Endothelial cell (in vitro differentiated cells): Measurements from ENCODE around the gene SMCR8. TPM values are rescaled to one million over a fixed set of nuclear protein-coding genes. Genes with fewer than 3 reads are reported as not detected.
A peak's percentile ranks its signal among the peaks of the same experiment; 100 is the strongest.

Experiments
- DNase-seq: peaks from one replicate; pipeline ENCODE4 v3.0.0; 2021; ENCODE audit warnings: low spot score
- H3K27ac Mint-ChIP-seq: one replicate; pipeline ENCODE4 v1.8.0; 2021; ENCODE audit warnings: mixed read lengths, inconsistent platforms; ENCODE audit not compliant: unreplicated experiment
- H3K27me3 Mint-ChIP-seq: one replicate; pipeline ENCODE4 v1.8.0; 2021; ENCODE audit warnings: mild to moderate bottlenecking, moderate library complexity, mixed read lengths, inconsistent platforms; ENCODE audit not compliant: unreplicated experiment
- H3K36me3 Mint-ChIP-seq: one replicate; pipeline ENCODE4 v1.8.0; 2021; ENCODE audit warnings: mild to moderate bottlenecking, low read depth, mixed read lengths, inconsistent platforms; ENCODE audit not compliant: unreplicated experiment
- H3K4me1 Mint-ChIP-seq: one replicate; pipeline ENCODE4 v1.8.0; 2021; ENCODE audit warnings: mild to moderate bottlenecking, mixed read lengths, inconsistent platforms; ENCODE audit not compliant: unreplicated experiment
- H3K4me3 Mint-ChIP-seq: one replicate; pipeline ENCODE4 v1.8.0; 2021; ENCODE audit warnings: mild to moderate bottlenecking, mixed read lengths, inconsistent platforms; ENCODE audit not compliant: unreplicated experiment
- H3K9me3 Mint-ChIP-seq: one replicate; pipeline ENCODE4 v1.8.0; 2021; ENCODE audit warnings: mixed read lengths, inconsistent platforms; ENCODE audit not compliant: unreplicated experiment
- CTCF ChIP-seq: fragments of 200-600 bp; sonication (generic); IDR thresholded peaks from one replicate; pipeline ENCODE4 v1.5.0; 2021; ENCODE audit warnings: antibody characterized with exemption; ENCODE audit not compliant: unreplicated experiment
- total RNA-seq: library from RNA; stranded (reverse); fragmentation: NEBNext Ultra II Directional; extraction: Animal tissue kit (Norgen Biotek cat#: 25700); gene quantifications from one replicate; pipeline ENCODE4 v1.2.1, GENCODE V29; 2021; ENCODE audit not compliant: unreplicated experiment

SMCR8 gene
- total RNA-seq, 1 donor from 2014 or later: 21.3 TPM

DNA sequence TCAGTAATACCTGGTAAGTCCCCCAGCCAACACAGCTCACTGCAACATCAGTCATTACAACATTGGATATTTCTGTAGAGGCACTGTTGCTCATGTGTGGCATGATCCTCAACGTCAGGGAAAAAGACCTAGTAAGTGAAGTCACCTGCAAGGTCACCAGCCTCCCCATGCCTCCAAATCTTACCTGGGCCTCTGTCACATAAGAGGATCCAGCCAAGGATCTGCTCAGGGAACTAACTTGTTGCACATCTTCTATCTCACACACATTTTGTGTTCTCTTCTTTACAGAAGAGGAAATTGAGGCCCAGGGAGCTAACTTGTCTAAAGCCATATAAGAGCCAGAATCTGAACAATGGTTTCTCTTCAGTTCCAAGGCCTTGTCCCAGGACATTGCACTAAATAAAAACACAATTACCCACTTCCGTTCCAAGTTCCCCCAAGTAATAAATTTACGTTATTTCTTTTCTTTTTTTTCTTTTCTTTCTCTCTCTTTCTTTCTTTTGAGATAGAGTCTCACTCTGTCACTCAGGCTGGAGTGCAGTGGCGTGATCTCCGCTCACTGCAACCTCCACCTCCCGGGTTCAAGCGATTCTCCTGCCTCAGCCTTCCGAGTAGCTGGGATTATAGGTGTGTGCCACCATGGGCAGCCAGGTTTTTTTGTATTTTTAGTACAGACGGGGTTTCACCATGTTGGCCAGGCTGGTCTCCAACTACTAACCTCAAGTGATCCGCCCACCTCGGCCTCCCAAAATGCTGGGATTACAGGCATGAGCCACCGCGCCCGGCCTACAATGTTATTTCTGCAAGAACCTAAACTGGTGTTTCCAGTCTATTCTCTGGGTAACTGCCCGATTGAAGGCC is 47.0 kb downstream of the SMCR8 start:
- Mint-ChIP-seq H3K9me3 (no peaks in the 10 kb centered on the region), H3K27ac (peak overlapping the region; percentile 36), H3K27me3 (no peaks in the 10 kb centered on the region), H3K4me3 (peak overlapping the region; percentile 93), H3K36me3 (no peaks in the 10 kb centered on the region), H3K4me1 (peaks cover 7% of the 10 kb centered on the region)
- no peak for DNase-seq
- no peak for TF ChIP-seq CTCF

DNA sequence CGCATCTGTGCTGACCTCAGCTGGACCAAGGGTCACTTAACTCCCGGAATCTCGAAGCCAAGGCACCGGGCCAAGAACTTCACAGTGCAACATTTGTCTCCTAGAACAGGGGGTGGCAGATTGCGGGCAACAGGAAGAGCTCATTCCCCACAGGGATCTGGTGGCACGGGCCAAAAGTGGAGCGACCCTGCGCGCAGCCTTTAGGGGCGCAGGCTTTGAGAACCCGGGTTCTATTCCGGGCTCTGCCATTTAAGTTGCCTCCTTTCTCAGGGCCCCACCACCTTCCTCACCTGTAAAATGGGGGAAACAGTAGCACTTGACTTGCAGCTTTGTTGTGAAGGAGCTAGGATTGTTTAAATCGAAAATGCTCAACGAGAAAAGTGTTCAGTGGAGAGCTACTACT is 47.6 kb downstream of the SMCR8 start:
- Mint-ChIP-seq H3K27me3 (no peaks in the 10 kb centered on the region), H3K27ac (peak overlapping the region; percentile 36), H3K4me3 (peak overlapping the region; percentile 93), H3K9me3 (no peaks in the 10 kb centered on the region), H3K4me1 (peaks cover 7% of the 10 kb centered on the region), H3K36me3 (no peaks in the 10 kb centered on the region)
- DNase-seq: peak; percentile 11
- TF ChIP-seq CTCF: no peak

- no peaks in the 10 kb centered on the region for H3K9me3 Mint-ChIP-seq
- H3K36me3 Mint-ChIP-seq: no peaks in the 10 kb centered on the region
- no peak for TF ChIP-seq CTCF
- peak within 1 kb of the TSS; percentile 93 for H3K4me3 Mint-ChIP-seq
- peaks cover 7% of the 10 kb centered on the region for H3K4me1 Mint-ChIP-seq
- peak; percentile 91 for DNase-seq
- peak within 1 kb of the TSS; percentile 36 for H3K27ac Mint-ChIP-seq
- no peaks in the 10 kb centered on the region for H3K27me3 Mint-ChIP-seq
These were observed 48.3 kb downstream of the SMCR8 start, which contains the start of gene SHMT1 for GRCh38 chr17:18363101-18364049. Gene SHMT1, minus strand, starts transcription at chr17:18363550. Its CDS starts 7,569 bp downstream, at chr17:18355981.

GRCh38 chr17:18364166-18364565 is 49.1 kb downstream of the SMCR8 start:
- TF ChIP-seq CTCF: no peak
- H3K4me3 Mint-ChIP-seq: no peak overlapping the region

More at GRCh38 chr17:18364166-18364565, 49.1 kb downstream of the SMCR8 start:
- Mint-ChIP-seq H3K9me3 (no peaks in the 10 kb centered on the region), H3K27ac (no peak overlapping the region), H3K36me3 (no peaks in the 10 kb centered on the region), H3K4me1 (peaks cover 7% of the 10 kb centered on the region), H3K27me3 (no peaks in the 10 kb centered on the region)
- no peak for DNase-seq
